ENCODE measurements around the gene SIK3.
A peak's percentile ranks its signal among the peaks of the same experiment; 100 is the strongest.

The SIK3 gene

GRCh38 chr11:116903090-116903489, 195.1 kb downstream of the SIK3 start:
- Histone ChIP-seq H3K27me3 (no peaks in the 10 kb centered on the region), H3K9me3 (no peaks in the 10 kb centered on the region), H3K36me3 (no peaks in the 10 kb centered on the region), H3K4me3 (ENCODE audit: low read depth, low read length) (no peak overlapping the region), H3K4me1 (no peaks in the 10 kb centered on the region)
- TF ChIP-seq CTCF (IDR thresholded peaks at IDR 0.05; ENCODE audit: low read depth, low read length), result no peak
- DNase-seq, result no peak

- H3K27me3 ChIP-seq, result no peaks in the 10 kb centered on the region
- no peak for DNase-seq
- H3K4me1 ChIP-seq, result no peaks in the 10 kb centered on the region
- no peak overlapping the region for H3K4me3 ChIP-seq (ENCODE audit: low read depth, low read length)
- no peaks in the 10 kb centered on the region for H3K36me3 ChIP-seq
- no peaks in the 10 kb centered on the region for H3K9me3 ChIP-seq
- no peak for TF ChIP-seq CTCF (IDR thresholded peaks at IDR 0.05; ENCODE audit: low read depth, low read length)
Measured at GRCh38 chr11:116901964-116902688, 196.1 kb downstream of the SIK3 start.

DNA sequence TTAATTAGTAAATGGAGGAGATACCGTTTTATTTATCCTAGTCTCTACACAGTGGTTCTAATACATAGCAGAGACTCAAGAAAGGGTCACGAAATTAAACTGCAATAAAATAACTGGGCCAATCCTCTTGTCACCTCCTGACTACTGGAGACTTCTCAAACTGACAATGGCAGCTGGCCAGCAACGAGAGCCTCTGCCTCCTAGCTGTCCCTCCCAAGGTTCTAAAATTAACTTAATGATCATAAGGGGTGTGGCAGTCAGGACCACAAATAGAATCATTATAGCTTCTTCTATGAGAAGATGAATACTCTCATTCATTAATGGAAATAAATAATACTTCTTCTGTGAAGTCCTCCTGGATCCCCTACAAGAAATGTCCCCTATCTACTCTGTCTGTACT, 197.0 kb downstream of the SIK3 start:
- Histone ChIP-seq H3K4me1 (no peaks in the 10 kb centered on the region), H3K36me3 (peaks cover 5% of the 10 kb centered on the region), H3K9me3 (no peaks in the 10 kb centered on the region), H3K27me3 (no peaks in the 10 kb centered on the region), H3K4me3 (ENCODE audit: low read depth, low read length) (no peak overlapping the region)
- TF ChIP-seq CTCF (IDR thresholded peaks at IDR 0.05; ENCODE audit: low read depth, low read length), result no peak
- no peak for DNase-seq

GRCh38 chr11:116896211-116896610, 202.0 kb downstream of the SIK3 start:
- no peak for DNase-seq
- Histone ChIP-seq H3K4me1 (no peaks in the 10 kb centered on the region), H3K27me3 (no peaks in the 10 kb centered on the region), H3K4me3 (ENCODE audit: low read depth, low read length) (no peak overlapping the region), H3K36me3 (peaks cover 14% of the 10 kb centered on the region), H3K9me3 (no peaks in the 10 kb centered on the region)
- TF ChIP-seq CTCF (IDR thresholded peaks at IDR 0.05; ENCODE audit: low read depth, low read length), result no peak

GRCh38 chr11:116895048-116895757, 203.0 kb downstream of the SIK3 start:
- peaks cover 14% of the 10 kb centered on the region for H3K36me3 ChIP-seq
- peak; percentile 47 for TF ChIP-seq CTCF (IDR thresholded peaks at IDR 0.05; ENCODE audit: low read depth, low read length)
- DNase-seq, result peak; percentile 20

DNA sequence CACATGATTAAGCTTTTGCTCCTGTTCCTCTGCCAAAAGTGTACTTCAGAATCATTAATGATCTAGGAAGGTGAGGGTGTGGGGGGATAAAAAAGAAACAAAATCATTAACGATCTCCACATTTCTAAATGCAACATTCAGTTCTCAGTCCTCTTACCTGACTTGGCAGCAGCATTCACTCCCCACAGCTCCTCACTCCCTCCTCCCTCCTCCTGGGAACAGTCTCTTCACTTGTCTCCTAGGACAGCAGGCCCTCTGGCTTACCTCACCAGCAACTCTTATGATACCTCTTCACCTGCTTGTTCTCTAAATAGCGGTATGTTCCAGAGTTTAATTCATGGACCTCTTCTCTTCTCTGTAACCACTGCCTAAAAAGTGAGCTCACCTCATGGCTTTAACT, 204.3 kb downstream of the SIK3 start:
- Histone ChIP-seq H3K4me1 (no peaks in the 10 kb centered on the region), H3K9me3 (no peaks in the 10 kb centered on the region), H3K27me3 (no peaks in the 10 kb centered on the region), H3K36me3 (peaks cover 14% of the 10 kb centered on the region), H3K4me3 (ENCODE audit: low read depth, low read length) (no peak overlapping the region)
- DNase-seq, result no peak
- no peak for TF ChIP-seq CTCF (IDR thresholded peaks at IDR 0.05; ENCODE audit: low read depth, low read length)

More at GRCh38 chr11:116895048-116895757, 203.0 kb downstream of the SIK3 start:
- H3K9me3 ChIP-seq, result no peaks in the 10 kb centered on the region
- H3K4me1 ChIP-seq, result no peaks in the 10 kb centered on the region
- H3K4me3 ChIP-seq (ENCODE audit: low read depth, low read length), result no peak overlapping the region
- H3K27me3 ChIP-seq, result no peaks in the 10 kb centered on the region
